Activated naive CD4-positive, alpha-beta T cell treated with anti-CD3 and anti-CD28 coated beads, Interleukin-2, amount 50 U/mL, for 24 hours (primary cell): ENCODE data around the gene MEDAG.
A peak's percentile ranks its signal among the peaks of the same experiment; 100 is the strongest.

Source experiments
- H3K27ac Mint-ChIP-seq: one replicate; pipeline ENCODE4 v1.8.0; 2021; ENCODE audit warnings: mild to moderate bottlenecking, mixed read lengths
- H3K27me3 Mint-ChIP-seq: one replicate; pipeline ENCODE4 v1.8.0; 2021; ENCODE audit warnings: mixed read lengths
- H3K36me3 Mint-ChIP-seq: one replicate; pipeline ENCODE4 v1.8.0; 2021; ENCODE audit warnings: mixed read lengths
- H3K4me1 Mint-ChIP-seq: one replicate; pipeline ENCODE4 v1.8.0; 2021; ENCODE audit warnings: mixed read lengths
- H3K4me3 Mint-ChIP-seq: one replicate; pipeline ENCODE4 v1.8.0; 2021; ENCODE audit warnings: mild to moderate bottlenecking, mixed read lengths
- H3K9me3 Mint-ChIP-seq: one replicate; pipeline ENCODE4 v1.8.0; 2021; ENCODE audit warnings: mixed read lengths

MEDAG gene

GRCh38 chr13:30870049-30870884 lies 35.8 kb upstream of the MEDAG start:
- Mint-ChIP-seq H3K4me3 (no peak overlapping the region), H3K9me3 (no peaks in the 10 kb centered on the region), H3K27me3 (peaks cover 9% of the 10 kb centered on the region), H3K36me3 (no peaks in the 10 kb centered on the region), H3K4me1 (peaks cover 3% of the 10 kb centered on the region), H3K27ac (no peak overlapping the region)

- no peak overlapping the region for H3K27ac Mint-ChIP-seq
- H3K4me1 Mint-ChIP-seq, result no peaks in the 10 kb centered on the region
- no peak overlapping the region for H3K4me3 Mint-ChIP-seq
- peaks cover 8% of the 10 kb centered on the region for H3K27me3 Mint-ChIP-seq
- no peaks in the 10 kb centered on the region for H3K9me3 Mint-ChIP-seq
- no peaks in the 10 kb centered on the region for H3K36me3 Mint-ChIP-seq
Observed at GRCh38 chr13:30870916-30871587, 35.0 kb upstream of the MEDAG start.

- peaks cover 8% of the 10 kb centered on the region for H3K27me3 Mint-ChIP-seq
- no peaks in the 10 kb centered on the region for H3K9me3 Mint-ChIP-seq
- H3K4me1 Mint-ChIP-seq, result no peaks in the 10 kb centered on the region
- no peak overlapping the region for H3K27ac Mint-ChIP-seq
- no peaks in the 10 kb centered on the region for H3K36me3 Mint-ChIP-seq
- no peak overlapping the region for H3K4me3 Mint-ChIP-seq
Observed at GRCh38 chr13:30871588-30872275, 34.3 kb upstream of the MEDAG start.

- no peak overlapping the region for H3K4me3 Mint-ChIP-seq
- no peaks in the 10 kb centered on the region for H3K9me3 Mint-ChIP-seq
- no peak overlapping the region for H3K27ac Mint-ChIP-seq
- H3K36me3 Mint-ChIP-seq, result no peaks in the 10 kb centered on the region
- peaks cover 8% of the 10 kb centered on the region for H3K27me3 Mint-ChIP-seq
- no peaks in the 10 kb centered on the region for H3K4me1 Mint-ChIP-seq
Observed at GRCh38 chr13:30872276-30872594, 33.8 kb upstream of the MEDAG start.

- Mint-ChIP-seq H3K9me3 (no peaks in the 10 kb centered on the region), H3K36me3 (no peaks in the 10 kb centered on the region), H3K27me3 (peaks cover 8% of the 10 kb centered on the region), H3K27ac (no peak overlapping the region), H3K4me3 (no peak overlapping the region), H3K4me1 (no peaks in the 10 kb centered on the region)
Observed at GRCh38 chr13:30872685-30873461, 33.2 kb upstream of the MEDAG start.

- Mint-ChIP-seq H3K36me3 (no peaks in the 10 kb centered on the region), H3K4me1 (no peaks in the 10 kb centered on the region)
Observed at GRCh38 chr13:30873499-30873898, 32.6 kb upstream of the MEDAG start.

GRCh38 chr13:30874111-30874510 lies 32.0 kb upstream of the MEDAG start:
- Mint-ChIP-seq H3K4me1 (no peaks in the 10 kb centered on the region), H3K27ac (no peak overlapping the region), H3K36me3 (no peaks in the 10 kb centered on the region), H3K9me3 (no peaks in the 10 kb centered on the region), H3K27me3 (peaks cover 7% of the 10 kb centered on the region), H3K4me3 (no peak overlapping the region)

More at GRCh38 chr13:30873499-30873898, 32.6 kb upstream of the MEDAG start:
- peaks cover 8% of the 10 kb centered on the region for H3K27me3 Mint-ChIP-seq
- no peak overlapping the region for H3K27ac Mint-ChIP-seq
- no peaks in the 10 kb centered on the region for H3K9me3 Mint-ChIP-seq
- no peak overlapping the region for H3K4me3 Mint-ChIP-seq

GRCh38 chr13:30874561-30874960 lies 31.5 kb upstream of the MEDAG start:
- H3K4me1 Mint-ChIP-seq, result no peaks in the 10 kb centered on the region
- no peaks in the 10 kb centered on the region for H3K36me3 Mint-ChIP-seq
- H3K27ac Mint-ChIP-seq, result no peak overlapping the region
- H3K4me3 Mint-ChIP-seq, result no peak overlapping the region
- no peaks in the 10 kb centered on the region for H3K9me3 Mint-ChIP-seq
- H3K27me3 Mint-ChIP-seq, result peaks cover 4% of the 10 kb centered on the region

GRCh38 chr13:30877335-30877734 lies 28.7 kb upstream of the MEDAG start:
- Mint-ChIP-seq H3K4me1 (no peaks in the 10 kb centered on the region), H3K9me3 (no peaks in the 10 kb centered on the region), H3K36me3 (no peaks in the 10 kb centered on the region), H3K27me3 (peaks cover 6% of the 10 kb centered on the region), H3K27ac (no peak overlapping the region), H3K4me3 (no peak overlapping the region)

- no peak overlapping the region for H3K27ac Mint-ChIP-seq
- no peak overlapping the region for H3K4me3 Mint-ChIP-seq
- peaks cover 7% of the 10 kb centered on the region for H3K4me1 Mint-ChIP-seq
- peaks cover 2% of the 10 kb centered on the region for H3K36me3 Mint-ChIP-seq
- H3K27me3 Mint-ChIP-seq, result peaks cover 6% of the 10 kb centered on the region
- H3K9me3 Mint-ChIP-seq, result no peaks in the 10 kb centered on the region
Observed at GRCh38 chr13:30880151-30880855, 25.8 kb upstream of the MEDAG start.

GRCh38 chr13:30880856-30881155 lies 25.3 kb upstream of the MEDAG start:
- Mint-ChIP-seq H3K4me1 (peaks cover 7% of the 10 kb centered on the region), H3K9me3 (no peaks in the 10 kb centered on the region), H3K27me3 (peaks cover 6% of the 10 kb centered on the region), H3K4me3 (no peak overlapping the region), H3K27ac (no peak overlapping the region), H3K36me3 (peaks cover 2% of the 10 kb centered on the region)

- H3K9me3 Mint-ChIP-seq, result no peaks in the 10 kb centered on the region
- no peak overlapping the region for H3K27ac Mint-ChIP-seq
- H3K36me3 Mint-ChIP-seq, result peaks cover 2% of the 10 kb centered on the region
- peaks cover 6% of the 10 kb centered on the region for H3K27me3 Mint-ChIP-seq
- no peak overlapping the region for H3K4me3 Mint-ChIP-seq
- peaks cover 7% of the 10 kb centered on the region for H3K4me1 Mint-ChIP-seq
Observed at GRCh38 chr13:30881191-30881651, 24.9 kb upstream of the MEDAG start.

- H3K27ac Mint-ChIP-seq, result no peak overlapping the region
- H3K4me3 Mint-ChIP-seq, result no peak overlapping the region
- peaks cover 6% of the 10 kb centered on the region for H3K27me3 Mint-ChIP-seq
- no peaks in the 10 kb centered on the region for H3K9me3 Mint-ChIP-seq
- H3K4me1 Mint-ChIP-seq, result peaks cover 7% of the 10 kb centered on the region
- H3K36me3 Mint-ChIP-seq, result peaks cover 2% of the 10 kb centered on the region
Observed at GRCh38 chr13:30882026-30882850, 23.8 kb upstream of the MEDAG start.

- peak overlapping the region; percentile 3 for H3K4me3 Mint-ChIP-seq
- H3K36me3 Mint-ChIP-seq, result peaks cover 2% of the 10 kb centered on the region
- peaks cover 6% of the 10 kb centered on the region for H3K27me3 Mint-ChIP-seq
- peaks cover 7% of the 10 kb centered on the region for H3K4me1 Mint-ChIP-seq
- H3K9me3 Mint-ChIP-seq, result no peaks in the 10 kb centered on the region
- H3K27ac Mint-ChIP-seq, result no peak overlapping the region
Observed at GRCh38 chr13:30882996-30883766, 22.9 kb upstream of the MEDAG start.
